ENCODE measurements around the gene ZBTB21. TPM values are rescaled to one million over a fixed set of nuclear protein-coding genes. Genes with fewer than 3 reads are reported as not detected.

The ZBTB21 gene
- total RNA-seq, 1 donor from 2014 or later, result 25.3 TPM

DNA sequence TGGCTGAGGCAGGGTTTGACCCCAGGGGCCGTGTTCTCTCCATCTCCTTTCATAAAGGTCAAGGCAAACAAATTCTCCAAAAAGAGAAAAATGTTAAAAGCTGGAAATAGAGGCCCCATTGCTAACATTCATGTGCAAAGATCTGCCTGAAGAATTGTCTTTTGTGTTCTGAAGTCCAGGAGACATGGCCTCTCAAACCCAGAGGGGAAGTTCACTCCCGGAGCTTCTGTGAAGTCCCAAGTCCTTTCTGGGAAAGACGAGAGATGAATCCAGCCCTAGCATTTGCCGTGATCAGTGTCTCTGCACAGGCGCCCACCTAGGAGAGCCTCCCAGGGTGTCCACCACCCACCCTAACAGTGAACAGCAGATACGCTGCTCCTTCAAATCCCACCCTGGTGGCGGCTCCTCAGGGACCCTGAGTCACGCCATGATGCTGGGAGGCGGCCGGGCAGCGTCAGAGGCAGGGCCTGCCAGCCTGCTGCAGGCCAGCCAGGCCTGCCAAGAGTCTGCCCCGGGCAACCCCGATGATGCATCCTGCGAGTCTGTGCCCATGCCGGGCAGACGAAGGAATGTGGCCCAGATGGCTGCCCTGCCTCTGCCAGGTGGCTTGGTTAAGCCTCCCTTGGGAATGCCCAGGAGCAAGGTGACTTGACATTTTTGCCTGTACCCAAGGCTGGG, 51.1 kb downstream of the ZBTB21 start:
- Mint-ChIP-seq H3K36me3 (peaks cover 3% of the 10 kb centered on the region), H3K4me1 (peaks cover 45% of the 10 kb centered on the region), H3K9me3 (no peaks in the 10 kb centered on the region), H3K27me3 (ENCODE audit: insufficient read depth, low read depth) (peaks cover 30% of the 10 kb centered on the region), H3K27ac (no peak overlapping the region), H3K4me3 (no peak overlapping the region)
- Histone ChIP-seq H3K9me3 (ENCODE audit: low read depth) (no peaks in the 10 kb centered on the region), H3K36me3 (no peaks in the 10 kb centered on the region), H3K4me1 (peaks cover 18% of the 10 kb centered on the region), H3K4me3 (no peak overlapping the region), H3K27ac (no peak overlapping the region), H3K9ac (no peak overlapping the region), H3K27me3 (no peaks in the 10 kb centered on the region), H3K79me2 (ENCODE audit: low read depth) (no peaks in the 10 kb centered on the region), H2AFZ (replicated peaks) (no peak overlapping the region), H4K20me1 (ENCODE audit: low read depth) (no peaks in the 10 kb centered on the region), H3F3A (ENCODE audit: low read depth) (peaks cover 24% of the 10 kb centered on the region), H3K4me2 (no peak overlapping the region)
- DNase-seq (ENCODE audit: low spot score), result no peak
- TF ChIP-seq EZH2phosphoT487 (IDR thresholded peaks at IDR 0.05) (no peak), EZH2 (IDR thresholded peaks at IDR 0.05) (no peak)
- TF ChIP-seq, protein P1, sequence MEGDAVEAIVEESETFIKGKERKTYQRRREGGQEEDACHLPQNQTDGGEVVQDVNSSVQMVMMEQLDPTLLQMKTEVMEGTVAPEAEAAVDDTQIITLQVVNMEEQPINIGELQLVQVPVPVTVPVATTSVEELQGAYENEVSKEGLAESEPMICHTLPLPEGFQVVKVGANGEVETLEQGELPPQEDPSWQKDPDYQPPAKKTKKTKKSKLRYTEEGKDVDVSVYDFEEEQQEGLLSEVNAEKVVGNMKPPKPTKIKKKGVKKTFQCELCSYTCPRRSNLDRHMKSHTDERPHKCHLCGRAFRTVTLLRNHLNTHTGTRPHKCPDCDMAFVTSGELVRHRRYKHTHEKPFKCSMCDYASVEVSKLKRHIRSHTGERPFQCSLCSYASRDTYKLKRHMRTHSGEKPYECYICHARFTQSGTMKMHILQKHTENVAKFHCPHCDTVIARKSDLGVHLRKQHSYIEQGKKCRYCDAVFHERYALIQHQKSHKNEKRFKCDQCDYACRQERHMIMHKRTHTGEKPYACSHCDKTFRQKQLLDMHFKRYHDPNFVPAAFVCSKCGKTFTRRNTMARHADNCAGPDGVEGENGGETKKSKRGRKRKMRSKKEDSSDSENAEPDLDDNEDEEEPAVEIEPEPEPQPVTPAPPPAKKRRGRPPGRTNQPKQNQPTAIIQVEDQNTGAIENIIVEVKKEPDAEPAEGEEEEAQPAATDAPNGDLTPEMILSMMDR (IDR thresholded peaks at IDR 0.05), result no peak

DNA sequence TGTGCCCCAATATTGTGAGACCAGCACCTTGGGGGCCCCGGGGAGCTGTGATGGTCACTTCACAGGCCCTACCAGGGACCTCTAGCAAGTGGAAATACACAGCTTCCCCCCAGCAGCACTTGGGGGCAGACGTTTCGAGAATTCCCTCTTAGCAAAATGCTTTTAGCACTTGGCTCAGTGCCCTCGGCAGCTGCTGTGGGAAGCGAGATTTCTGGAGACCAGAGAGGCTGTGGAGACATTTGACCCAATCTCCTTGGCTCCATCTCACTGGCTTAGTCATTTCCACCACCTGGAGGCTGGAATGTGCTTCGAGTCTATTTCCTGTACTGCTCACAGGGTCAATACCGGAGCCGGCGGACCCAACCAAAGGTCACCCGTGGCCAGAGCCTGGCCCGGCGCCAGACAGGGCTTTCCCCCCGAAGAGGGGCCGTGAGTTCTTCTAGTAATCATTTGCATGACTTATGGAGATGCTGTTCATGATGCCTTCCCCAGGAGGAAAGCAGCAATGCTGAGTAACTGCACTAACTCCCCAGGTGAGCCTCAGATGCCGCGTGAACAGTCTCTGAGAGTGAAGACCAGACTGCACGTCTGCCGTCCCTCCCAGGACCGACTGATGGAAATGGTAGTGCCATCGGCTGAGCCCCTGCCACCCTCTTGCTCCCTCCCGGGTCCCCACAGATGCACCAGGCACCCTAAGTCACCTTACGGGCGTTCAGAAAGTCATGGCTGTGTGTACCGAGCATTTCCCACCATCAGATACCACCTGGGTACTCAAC, 52.0 kb downstream of the ZBTB21 start:
- no peak overlapping the region for H3K4me2 ChIP-seq
- H3K4me1 ChIP-seq, result peaks cover 18% of the 10 kb centered on the region
- H3K27me3 Mint-ChIP-seq (ENCODE audit: insufficient read depth, low read depth), result peaks cover 30% of the 10 kb centered on the region
- H3K27me3 ChIP-seq, result peaks cover 2% of the 10 kb centered on the region
- H3K9me3 ChIP-seq (ENCODE audit: low read depth), result no peaks in the 10 kb centered on the region
- H4K20me1 ChIP-seq (ENCODE audit: low read depth), result no peaks in the 10 kb centered on the region
- TF ChIP-seq EZH2 (IDR thresholded peaks at IDR 0.05), result no peak
- TF ChIP-seq, protein P1 (IDR thresholded peaks at IDR 0.05), result no peak
- no peak for TF ChIP-seq EZH2phosphoT487 (IDR thresholded peaks at IDR 0.05)
- no peaks in the 10 kb centered on the region for H3K79me2 ChIP-seq (ENCODE audit: low read depth)
- H3F3A ChIP-seq (ENCODE audit: low read depth), result peaks cover 24% of the 10 kb centered on the region
- H2AFZ ChIP-seq (replicated peaks), result no peak overlapping the region
- no peak for DNase-seq (ENCODE audit: low spot score)
- no peak overlapping the region for H3K9ac ChIP-seq
- no peak overlapping the region for H3K27ac ChIP-seq
- peaks cover 45% of the 10 kb centered on the region for H3K4me1 Mint-ChIP-seq
- no peak overlapping the region for H3K4me3 ChIP-seq
- no peaks in the 10 kb centered on the region for H3K36me3 ChIP-seq
- peaks cover 3% of the 10 kb centered on the region for H3K36me3 Mint-ChIP-seq
- H3K4me3 Mint-ChIP-seq, result no peak overlapping the region
- no peaks in the 10 kb centered on the region for H3K9me3 Mint-ChIP-seq
- H3K27ac Mint-ChIP-seq, result no peak overlapping the region

DNA sequence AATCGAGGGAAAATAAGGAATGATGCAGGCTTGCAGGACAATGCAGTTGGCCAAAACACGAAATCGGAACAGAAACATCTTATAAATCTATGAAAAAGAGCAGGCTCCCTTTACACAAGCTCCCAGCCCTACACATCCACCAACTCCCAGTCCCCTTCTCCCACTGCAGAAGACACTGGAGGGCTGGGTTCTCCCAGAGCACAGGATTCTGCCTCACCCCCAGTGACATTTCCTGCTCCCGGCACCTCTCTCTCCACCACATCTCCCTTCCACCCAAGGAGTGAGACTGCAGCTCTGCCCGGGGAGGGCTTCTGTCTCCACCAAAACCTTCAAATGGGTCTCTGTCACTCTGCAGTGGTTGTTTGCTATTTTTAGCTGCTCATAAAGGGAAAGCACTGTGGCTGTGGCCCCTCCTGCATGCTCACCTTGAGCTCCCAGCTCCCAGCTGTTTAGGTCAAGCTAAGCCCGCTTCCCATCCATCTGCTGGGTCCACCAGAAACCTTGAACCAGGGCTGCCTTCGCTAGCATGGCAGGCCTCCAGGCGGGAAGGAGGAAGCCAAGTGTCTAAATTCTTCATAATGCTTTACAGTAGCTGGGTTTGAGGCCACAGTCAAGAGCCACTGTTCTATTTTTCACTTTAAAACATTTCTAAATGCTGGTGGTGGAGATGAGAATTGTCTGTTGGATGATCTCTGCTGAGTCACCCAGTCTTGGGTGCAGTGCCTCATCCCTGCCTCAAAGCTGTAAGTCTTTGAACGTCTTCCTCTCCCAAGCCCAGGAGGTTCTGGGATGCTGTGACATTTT, 53.0 kb downstream of the ZBTB21 start:
- Histone ChIP-seq H3K27ac (no peak overlapping the region), H3K36me3 (no peaks in the 10 kb centered on the region), H3K4me2 (no peak overlapping the region), H3K4me3 (no peak overlapping the region), H3K9me3 (ENCODE audit: low read depth) (no peaks in the 10 kb centered on the region), H4K20me1 (ENCODE audit: low read depth) (peaks cover 7% of the 10 kb centered on the region), H3K27me3 (peaks cover 13% of the 10 kb centered on the region), H3F3A (ENCODE audit: low read depth) (peaks cover 27% of the 10 kb centered on the region), H3K9ac (no peak overlapping the region), H3K4me1 (peaks cover 27% of the 10 kb centered on the region), H3K79me2 (ENCODE audit: low read depth) (peaks cover 5% of the 10 kb centered on the region), H2AFZ (replicated peaks) (no peak overlapping the region)
- Mint-ChIP-seq H3K27ac (no peak overlapping the region), H3K27me3 (ENCODE audit: insufficient read depth, low read depth) (peaks cover 25% of the 10 kb centered on the region), H3K36me3 (peaks cover 5% of the 10 kb centered on the region), H3K4me3 (peak overlapping the region; percentile 24), H3K4me1 (peaks cover 44% of the 10 kb centered on the region), H3K9me3 (no peaks in the 10 kb centered on the region)
- no peak for DNase-seq (ENCODE audit: low spot score)
- no peak for TF ChIP-seq EZH2phosphoT487 (IDR thresholded peaks at IDR 0.05)
- TF ChIP-seq, protein P1 (IDR thresholded peaks at IDR 0.05), result no peak
- no peak for TF ChIP-seq EZH2 (IDR thresholded peaks at IDR 0.05)

Data from neural progenitor cell (in vitro differentiated cells).